SK-N-SH (cell line): ENCODE measurements around the gene FOXR1.

Experiments
- CTCF ChIP-seq: fragments of 200-600 bp; sonication (generic); IDR thresholded peaks from 2 replicates; pipeline ENCODE4 v1.6.1; 2017; ENCODE audit warnings: antibody characterized with exemption, mild to moderate bottlenecking, moderate library complexity
- EP300 ChIP-seq, 2 experiments: IDR thresholded peaks; 2 replicates each; pipeline versions ENCODE4 v1.4.0 to v1.6.1; 2012; ENCODE audit warnings: borderline replicate concordance in 1 of 2, low read depth in 1 of 2, low read length in 1 of 2
- EZH2phosphoT487 ChIP-seq: fragments of 200-600 bp; sonication (generic); IDR thresholded peaks from 2 replicates; pipeline ENCODE4 v1.6.1; 2017; ENCODE audit warnings: low read depth, mixed run types, mild to moderate bottlenecking, antibody characterized with exemption, moderate library complexity, borderline replicate concordance
- FOXM1 ChIP-seq: IDR thresholded peaks from 2 replicates; pipeline ENCODE4 v1.4.0; 2012; ENCODE audit warnings: low read depth, mild to moderate bottlenecking
- GABPA ChIP-seq: IDR thresholded peaks from 2 replicates; pipeline ENCODE4 v1.4.0; 2012; ENCODE audit warnings: low read depth, mild to moderate bottlenecking
- MAX ChIP-seq: IDR thresholded peaks from 2 replicates; pipeline ENCODE4 v1.4.0; 2012; ENCODE audit warnings: low read depth
- MEF2A ChIP-seq: IDR thresholded peaks from 2 replicates; pipeline ENCODE4 v1.4.0; 2012; ENCODE audit warnings: low read depth, borderline replicate concordance
- POLR2AphosphoS5 ChIP-seq: IDR thresholded peaks from 2 replicates; pipeline ENCODE4 v1.6.1; 2012; ENCODE audit warnings: low read depth, low read length
- RCOR1 ChIP-seq: fragments of 150-350 bp; IDR thresholded peaks from 2 replicates; pipeline ENCODE4 v1.6.1; 2017; ENCODE audit warnings: antibody characterized with exemption, low read length
- RFX5 ChIP-seq: IDR thresholded peaks from 2 replicates; pipeline ENCODE4 v1.6.1; 2012; ENCODE audit warnings: mild to moderate bottlenecking, improper control_type of control experiment, low read length
- SIN3A ChIP-seq: IDR thresholded peaks from 2 replicates; pipeline ENCODE4 v1.6.1; 2012; ENCODE audit warnings: low read depth, mild to moderate bottlenecking, low read length, moderate library complexity, borderline replicate concordance
- TEAD4 ChIP-seq: IDR thresholded peaks from 2 replicates; pipeline ENCODE4 v1.4.0; 2012; ENCODE audit warnings: mild to moderate bottlenecking, borderline replicate concordance; ENCODE audit not compliant: insufficient read depth
- YY1 ChIP-seq: IDR thresholded peaks from 2 replicates; pipeline ENCODE4 v1.4.0; 2012; ENCODE audit warnings: low read depth, mild to moderate bottlenecking
- ZBTB33 ChIP-seq: IDR thresholded peaks from 2 replicates; pipeline ENCODE4 v1.4.0; 2012; ENCODE audit warnings: low read depth, borderline replicate concordance

- TF ChIP-seq EZH2phosphoT487 (no peak), MAX (no peak), ZBTB33 (no peak), GABPA (no peak), CTCF (no peak), POLR2AphosphoS5 (no peak), SIN3A (no peak), RCOR1 (no peak), RFX5 (no peak), EP300 (IDR thresholded peaks at IDR 0.05; ENCODE audit: borderline replicate concordance in 1 of 2, low read depth in 1 of 2, low read length in 1 of 2) (no peak), YY1 (no peak), FOXM1 (no peak), TEAD4 (no peak), MEF2A (no peak)
These were observed 44.9 kb downstream of the FOXR1 start for GRCh38 chr11:119016216-119017009.
